Camera-type eye (tissue), 1 donor: ENCODE data around the gene INHA. TPM values are rescaled to one million over a fixed set of nuclear protein-coding genes. Genes with fewer than 3 reads are reported as not detected.

Experiments
- total RNA-seq: library from RNA; depleted of rRNA; stranded (reverse); fragments of >200 nt; gene quantifications from one replicate; pipeline ENCODE4 v1.2.3, GENCODE V29; 2014

INHA gene
- total RNA-seq: 0.82 TPM

GRCh38 chr2:219572237-219573001, at the start of gene INHA:
INHA (plus strand) TSS chr2:219572310; CDS start chr2:219572375, 65 bp downstream.

GRCh38 chr2:219543596-219544358, 28.3 kb upstream of the INHA start, which contains the start of the genes CHPF and TMEM198:
CHPF (minus strand) TSS chr2:219543809; CDS start chr2:219543538, 271 bp downstream.
TMEM198 (plus strand) TSS chr2:219544028; CDS start chr2:219544728, 700 bp downstream.

GRCh38 chr2:219571311-219572236, 536 bp upstream of the INHA start, which contains the start of gene OBSL1:
OBSL1 (minus strand) TSS chr2:219571539; CDS start chr2:219571232, 307 bp downstream.

GRCh38 chr2:219597552-219598307, 25.6 kb downstream of the INHA start, which contains the start of gene STK11IP:
STK11IP (plus strand) TSS chr2:219597857; CDS start chr2:219598120, 263 bp downstream.

Other genes starting within 250 kb of the INHA start
- not detected for gene RESP18, start 239.6 kb upstream of the INHA start, total RNA-seq
- 32.5 TPM for gene DNPEP, start 184.4 kb upstream of the INHA start, total RNA-seq
- gene DES, start 153.9 kb upstream of the INHA start, total RNA-seq: 249 TPM
- 17.4 TPM for gene SPEG, start 137.5 kb upstream of the INHA start, total RNA-seq
- 25.4 TPM for gene GMPPA, start 73.4 kb upstream of the INHA start, total RNA-seq
- gene ASIC4, start 57.8 kb upstream of the INHA start, total RNA-seq: 28.8 TPM
- 165 TPM for gene CHPF, start 28.5 kb upstream of the INHA start, total RNA-seq
- gene TMEM198, start 28.3 kb upstream of the INHA start, total RNA-seq: 8.6 TPM
- 149 TPM for gene OBSL1, start 771 bp upstream of the INHA start, total RNA-seq
- gene STK11IP, start 25.5 kb downstream of the INHA start, total RNA-seq: 29.1 TPM
- gene SLC4A3, start 55.3 kb downstream of the INHA start, total RNA-seq: 9.8 TPM